D721Med (cell line): ENCODE results near the gene CNTN6.

Source experiments
- DNase-seq: peaks from one replicate; pipeline ENCODE4 v3.0.0; 2011; ENCODE audit warnings: low spot score; ENCODE audit not compliant: insufficient read length
- FAIRE-seq: peaks from 2 replicates; lab custom pipeline; 2011; peaks lifted over from hg19 to GRCh38; lab: Jason Lieb, UNC
- TF ChIP-seq, protein P1 (sequence below): IDR thresholded peaks from 2 replicates; pipeline ENCODE4 v1.5.1; 2012; ENCODE audit warnings: mild to moderate bottlenecking, control low read depth; ENCODE audit not compliant: insufficient read depth; ENCODE audit errors: missing control alignments

CNTN6 gene

GRCh38 chr3:1191026-1191425, 98.2 kb downstream of the CNTN6 start:
- TF ChIP-seq, protein P1, sequence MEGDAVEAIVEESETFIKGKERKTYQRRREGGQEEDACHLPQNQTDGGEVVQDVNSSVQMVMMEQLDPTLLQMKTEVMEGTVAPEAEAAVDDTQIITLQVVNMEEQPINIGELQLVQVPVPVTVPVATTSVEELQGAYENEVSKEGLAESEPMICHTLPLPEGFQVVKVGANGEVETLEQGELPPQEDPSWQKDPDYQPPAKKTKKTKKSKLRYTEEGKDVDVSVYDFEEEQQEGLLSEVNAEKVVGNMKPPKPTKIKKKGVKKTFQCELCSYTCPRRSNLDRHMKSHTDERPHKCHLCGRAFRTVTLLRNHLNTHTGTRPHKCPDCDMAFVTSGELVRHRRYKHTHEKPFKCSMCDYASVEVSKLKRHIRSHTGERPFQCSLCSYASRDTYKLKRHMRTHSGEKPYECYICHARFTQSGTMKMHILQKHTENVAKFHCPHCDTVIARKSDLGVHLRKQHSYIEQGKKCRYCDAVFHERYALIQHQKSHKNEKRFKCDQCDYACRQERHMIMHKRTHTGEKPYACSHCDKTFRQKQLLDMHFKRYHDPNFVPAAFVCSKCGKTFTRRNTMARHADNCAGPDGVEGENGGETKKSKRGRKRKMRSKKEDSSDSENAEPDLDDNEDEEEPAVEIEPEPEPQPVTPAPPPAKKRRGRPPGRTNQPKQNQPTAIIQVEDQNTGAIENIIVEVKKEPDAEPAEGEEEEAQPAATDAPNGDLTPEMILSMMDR, result no peak
- no peak for FAIRE-seq
- DNase-seq, result no peak

DNA sequence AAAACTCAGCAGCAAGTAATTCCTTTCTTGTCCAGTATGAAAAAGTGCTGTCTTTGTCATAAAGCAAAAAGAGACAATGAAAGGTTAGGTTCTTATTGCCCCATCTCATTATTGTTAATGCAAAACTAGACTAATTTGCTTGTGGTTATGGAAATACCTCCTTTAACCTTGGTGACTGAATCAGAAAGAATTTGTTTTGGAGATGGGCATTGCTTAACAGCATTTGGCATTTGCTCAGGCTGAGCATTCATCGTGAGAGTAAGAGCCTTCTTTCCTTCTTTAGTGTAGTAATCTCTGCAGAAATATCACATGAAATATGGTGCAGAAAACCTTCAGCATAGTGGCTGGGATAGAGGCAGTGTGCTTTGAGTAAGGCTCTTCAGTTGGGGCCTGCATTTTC, 103.1 kb downstream of the CNTN6 start:
- DNase-seq, result no peak
- FAIRE-seq, result no peak
- TF ChIP-seq, protein P1, result no peak

GRCh38 chr3:1197051-1197450, 104.2 kb downstream of the CNTN6 start:
- no peak for DNase-seq

GRCh38 chr3:1200371-1200770, 107.5 kb downstream of the CNTN6 start:
- FAIRE-seq, result no peak
- TF ChIP-seq, protein P1, result no peak

More at GRCh38 chr3:1197051-1197450, 104.2 kb downstream of the CNTN6 start:
- TF ChIP-seq, protein P1, result no peak
- FAIRE-seq, result no peak

DNA sequence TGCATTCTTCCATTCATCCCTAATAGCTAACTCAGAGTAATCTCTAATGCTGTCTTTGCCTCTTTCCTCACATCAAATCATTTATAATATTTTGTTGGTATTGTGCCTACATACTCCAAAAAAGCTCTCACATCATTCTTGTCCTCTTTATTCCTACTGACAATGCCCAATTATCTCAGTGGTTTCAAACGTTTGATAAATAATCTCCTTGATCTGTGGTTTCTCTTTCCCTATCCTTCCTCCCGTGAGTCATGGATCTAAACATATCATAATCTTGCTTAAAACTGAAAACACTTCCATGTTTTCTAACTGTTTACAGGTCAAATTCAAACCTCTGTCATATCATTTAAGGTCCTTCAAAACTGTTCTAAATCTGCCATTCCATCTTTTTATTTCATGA, 115.1 kb downstream of the CNTN6 start:
- TF ChIP-seq, protein P1, result no peak
- DNase-seq, result no peak
- no peak for FAIRE-seq

More at GRCh38 chr3:1200371-1200770, 107.5 kb downstream of the CNTN6 start:
- no peak for DNase-seq

- no peak for FAIRE-seq
- TF ChIP-seq, protein P1, result no peak
- no peak for DNase-seq
These were observed 122.1 kb downstream of the CNTN6 start for GRCh38 chr3:1214933-1215332.

GRCh38 chr3:1216856-1217255, 124.0 kb downstream of the CNTN6 start:
- DNase-seq, result no peak
- TF ChIP-seq, protein P1, result no peak

More at GRCh38 chr3:1216856-1217255, 124.0 kb downstream of the CNTN6 start:
- FAIRE-seq, result no peak
